Embryonic facial prominence (tissue), 1 donor: ENCODE results near the gene MME.

ENCODE experiments used
- DNase-seq: peaks from one replicate; pipeline ENCODE4 v3.0.0-alpha.2; 2016; ENCODE audit errors: extremely low spot score

MME gene

DNA sequence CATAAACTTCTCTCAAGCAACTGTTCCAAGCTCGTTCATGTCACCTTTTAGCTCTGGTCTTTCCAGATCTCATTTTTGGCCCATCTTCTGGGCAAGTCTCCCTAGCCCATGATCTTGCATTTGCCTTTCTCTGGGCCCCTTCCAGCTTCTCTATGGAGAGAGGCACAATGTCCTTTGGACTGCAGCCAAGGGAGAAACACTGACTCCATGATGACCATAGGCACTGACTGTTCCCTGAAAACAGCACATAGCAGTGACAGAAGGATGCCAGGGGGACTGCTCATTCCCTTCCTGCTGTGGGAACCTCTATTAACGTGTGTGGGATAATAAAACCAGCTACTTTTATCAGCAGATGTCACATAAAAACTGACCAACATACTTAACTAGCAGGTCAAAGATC, 153.1 kb downstream of the MME start:
- DNase-seq = no peak
